HG03520 (cell line): ENCODE results near the gene RANBP10.
"Not testable (repeated sequence)": the region's sequence is repeated elsewhere in the genome, so short reads cannot be mapped to it uniquely, and the experiment has no call there.

Source experiments
- ATAC-seq: cut with Tn5 transposase; IDR thresholded peaks from one replicate; pipeline ENCODE4 v1.9.1; 2021; ENCODE audit warnings: mild to moderate bottlenecking, moderate library complexity; ENCODE audit not compliant: unreplicated experiment

RANBP10 gene

GRCh38 chr16:67806428-67807147 is at the start of gene RANBP10, which contains the start of gene TSNAXIP1:
Gene RANBP10 (minus strand): TSS chr16:67806560. CDS start chr16:67806536, 24 bp downstream.
Gene TSNAXIP1 (plus strand): TSS chr16:67806889. CDS start chr16:67807150, 261 bp downstream.
- peak; percentile 88 for ATAC-seq

GRCh38 chr16:67855789-67856188 is 49.4 kb upstream of the RANBP10 start:
- ATAC-seq = no peak

GRCh38 chr16:67853670-67854069 is 47.3 kb upstream of the RANBP10 start:
- no peak for ATAC-seq

DNA sequence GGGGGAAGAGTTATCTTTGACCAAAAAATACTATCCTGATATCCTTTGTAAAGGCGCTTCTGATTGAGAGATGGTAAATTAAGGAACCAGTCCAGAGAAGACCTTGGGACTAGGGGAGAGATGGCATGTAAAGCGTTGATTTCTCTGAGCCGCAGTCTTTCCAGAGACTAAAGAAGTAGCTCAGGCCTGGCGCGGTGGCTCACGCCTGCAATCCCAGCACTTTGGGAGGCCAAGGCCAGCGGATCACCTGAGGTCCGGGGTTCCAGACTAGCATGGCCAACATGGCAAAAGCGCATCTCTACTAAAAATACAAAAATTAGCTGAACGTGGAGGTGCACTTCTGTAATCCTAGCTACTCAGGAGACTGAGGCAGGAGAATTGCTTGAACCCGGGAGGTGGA is 41.8 kb upstream of the RANBP10 start:
- no peak for ATAC-seq

DNA sequence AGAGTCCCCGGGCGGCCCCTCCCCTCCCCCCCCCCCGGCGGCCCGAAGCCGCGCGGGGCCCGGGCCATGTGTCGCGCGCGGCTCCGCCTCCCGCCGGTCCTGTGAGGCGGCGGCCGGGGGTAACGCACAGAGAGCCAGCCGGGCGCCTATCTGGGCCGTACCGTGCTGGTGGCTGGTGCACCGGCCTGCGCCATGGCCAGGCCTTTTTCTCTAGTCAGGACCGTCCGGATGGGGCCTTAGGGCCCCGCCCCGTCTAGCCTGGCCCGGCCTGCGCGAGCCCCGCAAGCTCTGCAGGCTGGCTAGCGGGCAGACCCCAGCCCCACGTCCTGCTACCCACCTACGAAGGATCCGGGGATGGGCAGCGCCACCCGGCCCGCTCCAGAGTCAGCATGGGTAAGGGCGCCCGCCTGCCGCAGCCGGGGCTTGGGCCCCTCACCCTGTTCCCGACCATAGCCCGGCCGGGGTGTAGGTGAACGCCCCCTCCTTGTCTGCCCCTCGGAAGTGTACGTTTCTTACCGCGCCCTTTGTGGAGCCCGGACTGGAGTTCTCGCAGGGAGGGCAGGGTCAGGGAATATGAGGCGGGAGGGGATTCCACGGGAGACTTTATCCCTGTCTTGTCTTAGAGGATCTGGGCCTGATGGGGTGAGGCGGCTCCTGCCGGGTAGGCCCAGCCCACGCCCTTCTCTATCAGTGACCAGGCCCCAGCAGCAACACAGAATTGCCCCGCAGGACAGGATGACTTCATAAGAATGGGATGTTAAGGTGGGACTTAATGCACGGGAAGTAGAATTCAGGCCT is 40.9 kb upstream of the RANBP10 start, which contains the start of gene CENPT:
CENPT (minus strand) TSS at position 630 of the 798 bp plus-strand sequence. CDS start 13,834 bp downstream, outside the sequence.
- peak; percentile 40 for ATAC-seq

- ATAC-seq = peak; percentile 49
Measured at GRCh38 chr16:67846320-67847063, 40.1 kb upstream of the RANBP10 start, which contains the start of gene NUTF2. Gene NUTF2 (plus strand): TSS chr16:67846933. CDS start chr16:67865131, 18,198 bp downstream.

- ATAC-seq = no peak
Measured at GRCh38 chr16:67846063-67846319, 39.6 kb upstream of the RANBP10 start.

DNA sequence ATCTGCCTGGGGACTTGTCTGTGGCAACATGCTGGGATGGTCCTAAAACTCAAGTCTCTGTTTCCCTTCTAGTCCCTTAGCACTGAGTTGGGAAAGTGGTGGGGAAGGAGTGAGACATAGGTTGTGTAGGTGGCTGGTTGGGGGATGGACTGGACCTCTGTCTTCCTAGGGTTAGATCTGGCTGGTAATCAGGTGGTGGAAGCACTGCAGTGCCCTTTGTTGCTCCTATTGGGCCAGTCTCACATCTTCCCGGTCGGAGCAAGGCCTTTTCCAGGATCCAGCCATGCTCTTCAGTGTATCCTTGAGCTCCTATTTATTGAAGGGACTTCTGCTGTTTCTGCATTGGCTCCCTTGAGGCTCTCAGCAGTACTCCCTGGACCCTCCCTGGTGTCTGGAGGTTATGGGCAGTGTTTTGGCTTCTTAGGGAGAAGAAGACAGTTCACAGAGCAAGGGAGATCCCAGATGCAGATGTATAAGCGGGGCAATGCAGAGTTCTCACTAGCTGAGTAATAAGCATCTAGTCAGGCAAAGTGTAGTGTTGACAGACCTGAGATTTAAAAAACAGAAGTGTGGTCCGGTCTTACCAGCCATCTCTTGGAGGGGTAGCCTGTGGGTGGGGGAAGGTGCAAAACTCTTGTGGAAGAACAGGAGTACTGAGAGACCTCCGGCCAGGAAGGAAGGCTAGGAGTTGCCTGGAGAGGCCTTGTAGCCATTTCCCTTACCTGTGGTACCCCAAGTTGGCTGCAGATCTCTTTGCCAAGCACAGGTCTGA is 39.1 kb upstream of the RANBP10 start:
- ATAC-seq = no peak

DNA sequence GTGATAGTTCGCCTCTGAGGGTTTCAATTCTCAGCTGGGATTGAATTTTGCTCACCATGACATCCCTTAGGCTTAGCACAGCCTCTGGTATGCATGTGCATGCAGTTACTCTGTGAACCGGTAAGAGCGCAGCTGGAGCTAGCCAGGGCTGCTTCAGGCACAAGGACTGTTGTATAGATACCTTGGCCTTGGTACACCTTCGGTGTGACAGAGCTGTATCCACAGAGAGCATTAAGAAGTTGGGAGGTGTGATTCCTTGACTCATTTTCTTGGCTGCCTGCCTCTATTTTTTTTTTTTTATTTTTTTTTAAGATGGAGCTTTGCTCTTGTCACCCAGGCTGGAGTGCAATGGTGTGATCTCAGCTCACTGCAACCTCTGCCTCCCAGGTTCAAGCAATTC is 38.1 kb upstream of the RANBP10 start:
- no peak for ATAC-seq

DNA sequence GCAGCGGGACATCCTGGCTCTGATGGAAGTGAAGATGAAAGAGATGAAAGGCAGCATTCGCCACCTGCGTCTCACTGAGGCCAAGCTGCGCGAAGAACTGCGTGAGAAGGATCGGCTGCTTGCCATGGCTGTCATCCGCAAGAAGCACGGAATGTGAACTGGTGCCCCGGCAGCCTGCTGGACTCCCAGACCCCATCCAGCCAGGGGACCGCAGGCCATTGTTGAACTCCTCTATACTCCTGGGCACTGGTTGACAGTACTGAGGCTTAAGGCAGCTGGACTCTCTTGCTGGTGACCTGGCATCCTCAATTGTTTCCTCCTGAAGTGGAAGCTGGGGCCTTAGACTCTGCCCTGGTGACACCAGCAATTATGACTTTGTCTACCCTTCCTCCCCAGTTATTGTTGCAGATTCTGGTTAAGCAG is 37.0 kb upstream of the RANBP10 start:
- no peak for ATAC-seq

GRCh38 chr16:67842509-67843342 is 36.4 kb upstream of the RANBP10 start:
- ATAC-seq = peak; percentile 5

DNA sequence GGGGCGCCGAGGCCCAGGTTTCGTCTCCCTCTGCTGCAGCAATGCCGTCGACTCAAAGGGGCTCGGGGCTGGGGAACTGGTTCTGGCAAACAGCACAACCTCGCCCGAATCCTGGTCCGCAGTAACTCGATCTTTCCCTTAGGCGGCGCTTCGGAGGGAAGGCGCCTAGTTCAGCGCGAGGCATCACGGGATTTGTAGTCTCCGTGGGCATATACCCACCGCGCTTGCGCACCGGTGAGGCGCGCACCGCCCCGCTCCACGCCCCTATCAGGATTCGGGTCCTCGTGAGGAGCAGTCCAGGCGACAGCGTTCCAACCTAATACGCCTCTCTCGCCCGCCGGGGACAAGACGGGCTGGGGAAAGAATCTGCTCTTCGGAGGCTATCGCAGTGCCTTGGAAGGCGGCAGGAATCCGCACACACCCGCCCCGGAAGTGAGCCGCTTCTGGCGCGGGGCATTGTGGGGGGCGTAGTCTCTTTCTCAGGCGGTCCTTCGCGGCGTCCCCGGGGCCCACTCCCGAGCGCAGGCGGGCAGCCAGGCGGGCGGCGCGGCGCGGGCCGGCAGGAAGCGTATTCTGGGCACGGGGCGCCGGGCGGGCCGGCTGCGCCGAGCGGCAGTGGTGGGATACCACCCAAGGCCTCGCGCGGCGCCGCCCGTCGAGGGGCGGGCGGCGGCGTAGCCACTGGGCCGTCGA is 35.6 kb upstream of the RANBP10 start, which contains the start of gene THAP11:
THAP11 (plus strand) TSS at position 505 of the 693 bp plus-strand sequence. CDS start 235 bp downstream, outside the sequence.
- peak; percentile 40 for ATAC-seq

GRCh38 chr16:67841198-67841815 is 34.9 kb upstream of the RANBP10 start:
- no peak for ATAC-seq

DNA sequence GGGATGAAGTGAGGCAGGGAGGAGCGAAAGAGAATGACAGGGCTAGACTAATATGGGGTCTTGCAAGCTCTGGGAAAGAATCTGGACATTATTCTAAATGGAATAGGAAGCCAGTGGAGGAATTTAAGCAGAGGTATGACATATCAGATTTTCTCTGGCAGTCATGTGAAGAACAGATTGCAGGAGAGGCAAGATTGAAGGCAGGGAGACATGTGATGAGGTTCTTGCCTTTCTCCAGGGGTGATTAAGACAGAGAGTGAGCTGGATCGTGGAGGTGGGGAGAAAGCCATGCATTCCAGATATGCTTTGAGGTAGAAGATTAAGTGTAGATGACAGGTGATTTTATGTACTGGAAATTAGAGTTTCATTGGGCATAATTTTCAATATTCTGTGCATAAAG is 31.5 kb upstream of the RANBP10 start:
- ATAC-seq = no peak

- ATAC-seq = not testable (repeated sequence)
Measured at GRCh38 chr16:67837190-67837589, 30.8 kb upstream of the RANBP10 start.

- ATAC-seq = no peak
Measured at GRCh38 chr16:67834242-67834614, 27.9 kb upstream of the RANBP10 start.

GRCh38 chr16:67833415-67834241 is 27.3 kb upstream of the RANBP10 start:
- peak; percentile 79 for ATAC-seq

DNA sequence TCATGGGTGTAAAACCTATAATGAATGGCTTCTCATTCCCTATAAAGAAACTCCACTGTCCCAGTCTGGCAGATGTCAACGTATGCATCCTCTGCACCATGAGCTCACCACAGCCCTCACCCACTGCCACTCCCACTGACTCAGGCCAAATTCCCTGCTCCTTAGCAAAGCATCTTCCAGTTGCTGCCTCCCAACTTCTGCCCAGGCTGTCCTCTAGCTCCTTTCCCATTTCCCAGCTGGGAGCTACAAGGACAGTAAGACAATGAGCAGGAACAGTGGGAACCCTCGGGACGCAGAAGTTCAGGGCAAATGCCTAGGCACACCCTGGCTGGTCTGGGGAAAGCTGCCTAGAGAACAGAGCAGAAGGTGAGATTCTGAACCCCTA is 26.7 kb upstream of the RANBP10 start:
- ATAC-seq = no peak
